HPDE6-E6E7 (cell line): ENCODE results near the gene DRP2.
"Not testable (repeated sequence)": the region's sequence is repeated elsewhere in the genome, so short reads cannot be mapped to it uniquely, and the experiment has no call there.

ENCODE experiments used
- DNase-seq: peaks from one replicate; pipeline ENCODE4 v3.0.0; 2011; ENCODE audit warnings: missing footprints; ENCODE audit errors: extremely low spot score

Gene DRP2

GRCh38 chrX:101219116-101219863 is at the start of gene DRP2:
Gene DRP2 (plus strand): TSS chrX:101219786. CDS start chrX:101231648, 11,862 bp downstream.
- no peak for DNase-seq

- no peak for DNase-seq
Observed at GRCh38 chrX:101171883-101172400, 47.6 kb upstream of the DRP2 start.

- DNase-seq: no peak
Observed at GRCh38 chrX:101176439-101176838, 43.1 kb upstream of the DRP2 start.

- DNase-seq: not testable (repeated sequence)
Observed at GRCh38 chrX:101184876-101185275, 34.7 kb upstream of the DRP2 start.

- not testable (repeated sequence) for DNase-seq
Observed at GRCh38 chrX:101187961-101188360, 31.6 kb upstream of the DRP2 start.

GRCh38 chrX:101190736-101191135 is 28.9 kb upstream of the DRP2 start:
- DNase-seq: no peak

- no peak for DNase-seq
Observed at GRCh38 chrX:101191217-101191750, 28.3 kb upstream of the DRP2 start.

- no peak for DNase-seq
Observed at GRCh38 chrX:101195442-101196173, 24.0 kb upstream of the DRP2 start.

GRCh38 chrX:101203761-101204351 is 15.7 kb upstream of the DRP2 start:
- no peak for DNase-seq

- DNase-seq: peak; percentile 17
Observed at GRCh38 chrX:101206471-101206870, 13.1 kb upstream of the DRP2 start.

GRCh38 chrX:101208152-101208905 is 11.3 kb upstream of the DRP2 start:
- DNase-seq: no peak

- DNase-seq: no peak
Observed at GRCh38 chrX:101210630-101211029, 9.0 kb upstream of the DRP2 start.

GRCh38 chrX:101217689-101218088 is 1.9 kb upstream of the DRP2 start:
- no peak for DNase-seq

- no peak for DNase-seq
Observed at GRCh38 chrX:101219864-101220346, 319 bp downstream of the DRP2 start.

GRCh38 chrX:101220662-101221260 is 1.2 kb downstream of the DRP2 start:
- DNase-seq: no peak

GRCh38 chrX:101223226-101223625 is 3.6 kb downstream of the DRP2 start:
- DNase-seq: no peak

GRCh38 chrX:101229170-101229569 is 9.6 kb downstream of the DRP2 start:
- DNase-seq: no peak

- no peak for DNase-seq
Observed at GRCh38 chrX:101230636-101231035, 11.1 kb downstream of the DRP2 start.

- no peak for DNase-seq
Observed at GRCh38 chrX:101231080-101231479, 11.5 kb downstream of the DRP2 start.

GRCh38 chrX:101232316-101232715 is 12.7 kb downstream of the DRP2 start:
- no peak for DNase-seq

- DNase-seq: no peak
Observed at GRCh38 chrX:101237041-101237440, 17.5 kb downstream of the DRP2 start.
